Body of pancreas (tissue), 4 donors: ENCODE data around the gene ITPK1. TPM values are rescaled to one million over a fixed set of nuclear protein-coding genes. Genes with fewer than 3 reads are reported as not detected.

ENCODE experiments used
- ATAC-seq: fragments of 150-250 bp; one replicate; pipeline ENCODE4 v1.9.1; 2016
- DNase-seq, 4 donors: peaks; one replicate each; pipeline ENCODE4 v3.0.0-alpha.2; 2019
- H3K27ac ChIP-seq, 4 donors: fragments of 200-600 bp; sonication (generic); 1 replicate in 3 of 4; 2 replicates in 1 of 4; pipeline versions ENCODE4 v1.5.1 to v1.6.1; 2016 to 2019; ENCODE audit warnings: mild to moderate bottlenecking in 1 of 4, mixed read lengths in 1 of 4, moderate library complexity in 1 of 4
- H3K27me3 ChIP-seq, 2 donors: fragments of 200-600 bp; sonication (generic); one replicate each; pipeline ENCODE4 v1.6.0; 2016; ENCODE audit warnings: mild to moderate bottlenecking in 1 of 2
- H3K36me3 ChIP-seq, 2 donors: fragments of 200-600 bp; sonication (generic); replicated peaks in 1 of 2; 2 replicates each; pipeline ENCODE4 v1.5.1; 2016; ENCODE audit warnings: low read depth in 2 of 2; ENCODE audit not compliant: insufficient read depth in 1 of 2
- H3K4me1 ChIP-seq: fragments of 200-600 bp; sonication (generic); one replicate; pipeline ENCODE4 v1.6.0; 2016
- H3K4me3 ChIP-seq, 2 donors: fragments of 200-600 bp; sonication (generic); 1 replicate in 1 of 2; 2 replicates in 1 of 2; pipeline ENCODE4 v1.5.1; 2016 to 2019
- H3K9me3 ChIP-seq, 3 donors: fragments of 200-600 bp; sonication (generic); 1 replicate in 2 of 3; 2 replicates in 1 of 3; pipeline ENCODE4 v1.5.1; 2016
- CTCF ChIP-seq, 7 experiments: fragments of 450-650 bp in 4 of 7; fragments of 200-600 bp in 3 of 7; sonication (generic) in 3 of 7; IDR thresholded peaks; one replicate each; pipeline ENCODE4 v1.5.1; 2016 to 2019; ENCODE audit warnings: antibody characterized with exemption in 7 of 7
- POLR2A ChIP-seq, 3 donors: fragments of 450-650 bp; IDR thresholded peaks; one replicate each; pipeline ENCODE4 v1.6.1; 2016; ENCODE audit warnings: antibody characterized with exemption in 3 of 3, mild to moderate bottlenecking in 2 of 3
- WGBS, 2 donors: methylation state at CpG; one replicate each; pipeline ENCODE4 v1.1.5; 2017; 5-methylcytosine and 5-hydroxymethylcytosine counted together
- intact Hi-C: fragments of 100-400 bp; cut with DNase I; formaldehyde crosslinking; loops from one replicate; pipeline ENCODE4 v1.15.1; 2023
- total RNA-seq, 2 donors: library from RNA; depleted of rRNA; stranded (reverse); fragments of >200 nt; gene quantifications; one replicate each; pipeline ENCODE4 v1.1.0, GENCODE V29; 2016

The ITPK1 gene
- total RNA-seq, 2 donors from 2014 or later = 30.1 to 32.6 TPM

- WGBS, 2 donors = 46 to 64% methylated on average over 3 of the region's 3 CpGs
Measured at GRCh38 chr14:92926931-92927330, 188.8 kb downstream of the ITPK1 start.

GRCh38 chr14:92926180-92926845, 189.4 kb downstream of the ITPK1 start:
- H3K4me3 ChIP-seq = no peak overlapping the region
- no peaks in the 10 kb centered on the region for H3K9me3 ChIP-seq
- DNase-seq (no peak), ATAC-seq (no peak)
- no peak overlapping the region for H3K27ac ChIP-seq
- intact Hi-C loops = no loop called here
- no peaks in the 10 kb centered on the region for H3K36me3 ChIP-seq
- 76 to 79% methylated on average over 4 to 5 of the region's 5 CpGs for WGBS, 2 donors
- no peaks in the 10 kb centered on the region for H3K27me3 ChIP-seq
- no peak for TF ChIP-seq CTCF (IDR thresholded peaks at IDR 0.05)
- TF ChIP-seq POLR2A (IDR thresholded peaks at IDR 0.05) = no peak
- H3K4me1 ChIP-seq = peaks cover 9% of the 10 kb centered on the region

More at GRCh38 chr14:92926931-92927330, 188.8 kb downstream of the ITPK1 start:
- Histone ChIP-seq H3K27me3 (no peaks in the 10 kb centered on the region), H3K9me3 (no peaks in the 10 kb centered on the region), H3K27ac (no peak overlapping the region), H3K4me3 (no peak overlapping the region), H3K4me1 (peaks cover 9% of the 10 kb centered on the region), H3K36me3 (no peaks in the 10 kb centered on the region)
- TF ChIP-seq POLR2A (IDR thresholded peaks at IDR 0.05) = no peak
- ATAC-seq = no peak
- DNase-seq = no peak
- intact Hi-C loops = no loop called here

- 48 to 54% methylated on average over 5 to 6 of the region's 6 CpGs for WGBS, 2 donors
- TF ChIP-seq CTCF (IDR thresholded peaks at IDR 0.05) = no peak
- TF ChIP-seq POLR2A (IDR thresholded peaks at IDR 0.05) = no peak
- H3K9me3 ChIP-seq = no peaks in the 10 kb centered on the region
- no peaks in the 10 kb centered on the region for H3K36me3 ChIP-seq
- DNase-seq (no peak), ATAC-seq (no peak)
- H3K27me3 ChIP-seq = no peaks in the 10 kb centered on the region
- H3K4me1 ChIP-seq = peaks cover 9% of the 10 kb centered on the region
- no peak overlapping the region for H3K27ac ChIP-seq
- intact Hi-C loops = no loop called here
- no peak overlapping the region for H3K4me3 ChIP-seq
Measured at GRCh38 chr14:92925446-92925845, 190.3 kb downstream of the ITPK1 start.

GRCh38 chr14:92924247-92924646, 191.5 kb downstream of the ITPK1 start:
- no peak for TF ChIP-seq POLR2A (IDR thresholded peaks at IDR 0.05)
- TF ChIP-seq CTCF (IDR thresholded peaks at IDR 0.05) = no peak
- Histone ChIP-seq H3K4me3 (no peak overlapping the region), H3K9me3 (no peaks in the 10 kb centered on the region), H3K27ac (no peak overlapping the region), H3K27me3 (no peaks in the 10 kb centered on the region), H3K36me3 (no peaks in the 10 kb centered on the region), H3K4me1 (peaks cover 9% of the 10 kb centered on the region)
- no peak for DNase-seq
- intact Hi-C loops = no loop called here
- WGBS, 2 donors = 18 to 49% methylated on average over 2 to 5 of the region's 5 CpGs
- ATAC-seq = no peak

- DNase-seq = no peak
- Histone ChIP-seq H3K4me1 (peaks cover 9% of the 10 kb centered on the region), H3K27me3 (no peaks in the 10 kb centered on the region), H3K9me3 (no peaks in the 10 kb centered on the region), H3K27ac (no peak overlapping the region), H3K4me3 (no peak overlapping the region), H3K36me3 (no peaks in the 10 kb centered on the region)
- TF ChIP-seq POLR2A (IDR thresholded peaks at IDR 0.05) (no peak), CTCF (IDR thresholded peaks at IDR 0.05) (no peak)
- intact Hi-C loops = no loop called here
- WGBS, 2 donors = 57 to 62% methylated on average over 7 to 8 of the region's 8 CpGs
- no peak for ATAC-seq
Measured at GRCh38 chr14:92923744-92924103, 192.0 kb downstream of the ITPK1 start.
